ENCODE results near the gene UNC5CL.
"Not testable (repeated sequence)": the region's sequence is repeated elsewhere in the genome, so short reads cannot be mapped to it uniquely, and the experiment has no call there.

The UNC5CL gene

GRCh38 chr6:41011673-41012072 is 27.3 kb downstream of the UNC5CL start:
- in situ Hi-C loops (cut with HindIII; ENCODE audit: low sequenced_read_pairs), result no loop called here

- in situ Hi-C loops (cut with HindIII; ENCODE audit: low sequenced_read_pairs), result no loop called here
Observed at GRCh38 chr6:41009669-41010068, 29.4 kb downstream of the UNC5CL start.

GRCh38 chr6:41008011-41008410 is 31.0 kb downstream of the UNC5CL start:
- in situ Hi-C loops (cut with HindIII; ENCODE audit: low sequenced_read_pairs), result no loop called here

GRCh38 chr6:41006980-41007379 is 32.0 kb downstream of the UNC5CL start:
- in situ Hi-C loops (cut with HindIII; ENCODE audit: low sequenced_read_pairs), result not testable (repeated sequence)

GRCh38 chr6:41006217-41006616 is 32.8 kb downstream of the UNC5CL start:
- in situ Hi-C loops (cut with HindIII; ENCODE audit: low sequenced_read_pairs), result not testable (repeated sequence)

- in situ Hi-C loops (cut with HindIII; ENCODE audit: low sequenced_read_pairs), result no loop called here
Observed at GRCh38 chr6:41002168-41002567, 36.9 kb downstream of the UNC5CL start.

- in situ Hi-C loops (cut with HindIII; ENCODE audit: low sequenced_read_pairs), result no loop called here
Observed at GRCh38 chr6:41000248-41000647, 38.8 kb downstream of the UNC5CL start.

- in situ Hi-C loops (cut with HindIII; ENCODE audit: low sequenced_read_pairs), result no loop called here
Observed at GRCh38 chr6:40999569-40999968, 39.5 kb downstream of the UNC5CL start.

- in situ Hi-C loops (cut with HindIII; ENCODE audit: low sequenced_read_pairs), result no loop called here
Observed at GRCh38 chr6:40998661-40999060, 40.4 kb downstream of the UNC5CL start.

- in situ Hi-C loops (cut with HindIII; ENCODE audit: low sequenced_read_pairs), result no loop called here
Observed at GRCh38 chr6:40997234-40997957, 41.6 kb downstream of the UNC5CL start.

- in situ Hi-C loops (cut with HindIII; ENCODE audit: low sequenced_read_pairs), result no loop called here
Observed at GRCh38 chr6:40996591-40997233, 42.3 kb downstream of the UNC5CL start.

GRCh38 chr6:40992746-40993145 is 46.3 kb downstream of the UNC5CL start:
- in situ Hi-C loops (cut with HindIII; ENCODE audit: low sequenced_read_pairs), result no loop called here

- in situ Hi-C loops (cut with HindIII; ENCODE audit: low sequenced_read_pairs), result no loop called here
Observed at GRCh38 chr6:40990301-40990700, 48.7 kb downstream of the UNC5CL start.

GRCh38 chr6:40989204-40990169 is 49.5 kb downstream of the UNC5CL start:
- in situ Hi-C loops (cut with HindIII; ENCODE audit: low sequenced_read_pairs), result no loop called here

GRCh38 chr6:40988634-40989033 is 50.4 kb downstream of the UNC5CL start:
- in situ Hi-C loops (cut with HindIII; ENCODE audit: low sequenced_read_pairs), result no loop called here

- in situ Hi-C loops (cut with HindIII; ENCODE audit: low sequenced_read_pairs), result no loop called here
Observed at GRCh38 chr6:40986921-40987819, 51.9 kb downstream of the UNC5CL start.

- in situ Hi-C loops (cut with HindIII; ENCODE audit: low sequenced_read_pairs), result no loop called here
Observed at GRCh38 chr6:40986364-40986763, 52.7 kb downstream of the UNC5CL start.

GRCh38 chr6:40983752-40984151 is 55.3 kb downstream of the UNC5CL start:
- in situ Hi-C loops (cut with HindIII; ENCODE audit: low sequenced_read_pairs), result no loop called here

GRCh38 chr6:40982917-40983316 is 56.1 kb downstream of the UNC5CL start:
- in situ Hi-C loops (cut with HindIII; ENCODE audit: low sequenced_read_pairs), result no loop called here

GRCh38 chr6:40978687-40979289 is 60.2 kb downstream of the UNC5CL start:
- in situ Hi-C loops (cut with HindIII; ENCODE audit: low sequenced_read_pairs), result no loop called here
